Chondrocyte (in vitro differentiated cells): ENCODE results near the gene HSPA9. TPM values are rescaled to one million over a fixed set of nuclear protein-coding genes. Genes with fewer than 3 reads are reported as not detected.
A peak's percentile ranks its signal among the peaks of the same experiment; 100 is the strongest.

Experiments
- DNase-seq: peaks from one replicate; pipeline ENCODE4 v3.0.0; 2021; ENCODE audit warnings: mixed read lengths, low spot score
- H3K27ac Mint-ChIP-seq: one replicate; pipeline ENCODE4 v1.8.0; 2021; ENCODE audit warnings: mild to moderate bottlenecking, moderate library complexity, mixed read lengths; ENCODE audit not compliant: unreplicated experiment
- H3K27me3 Mint-ChIP-seq: 2 replicates; pipeline ENCODE4 v1.8.0; 2021; ENCODE audit warnings: low read depth, mixed read lengths
- H3K36me3 Mint-ChIP-seq: 2 replicates; pipeline ENCODE4 v1.8.0; 2021; ENCODE audit warnings: low read depth, mixed read lengths
- H3K4me1 Mint-ChIP-seq: 2 replicates; pipeline ENCODE4 v1.8.0; 2021; ENCODE audit warnings: low read depth, mild to moderate bottlenecking, mixed read lengths
- H3K4me3 Mint-ChIP-seq: one replicate; pipeline ENCODE4 v1.8.0; 2021; ENCODE audit warnings: mild to moderate bottlenecking, moderate library complexity, mixed read lengths; ENCODE audit not compliant: unreplicated experiment
- H3K9me3 Mint-ChIP-seq: 2 replicates; pipeline ENCODE4 v1.8.0; 2021; ENCODE audit warnings: low read depth, mixed read lengths
- total RNA-seq: library from RNA; stranded (reverse); gene quantifications from 3 replicates; pipeline ENCODE4 v1.2.1, GENCODE V29; 2021
- TF ChIP-seq, protein P1 (sequence below): fragments of 200-600 bp; sonication (generic); IDR thresholded peaks from 2 replicates; pipeline ENCODE4 v1.5.0; 2021; ENCODE audit warnings: antibody characterized with exemption, mild to moderate bottlenecking, moderate library complexity

HSPA9 gene
- total RNA-seq, 1 donor from 2014 or later = 241 TPM

GRCh38 chr5:138549414-138549813 lies 25.8 kb downstream of the HSPA9 start:
- H3K36me3 Mint-ChIP-seq = peaks cover 5% of the 10 kb centered on the region
- H3K9me3 Mint-ChIP-seq = no peaks in the 10 kb centered on the region
- TF ChIP-seq, protein P1, sequence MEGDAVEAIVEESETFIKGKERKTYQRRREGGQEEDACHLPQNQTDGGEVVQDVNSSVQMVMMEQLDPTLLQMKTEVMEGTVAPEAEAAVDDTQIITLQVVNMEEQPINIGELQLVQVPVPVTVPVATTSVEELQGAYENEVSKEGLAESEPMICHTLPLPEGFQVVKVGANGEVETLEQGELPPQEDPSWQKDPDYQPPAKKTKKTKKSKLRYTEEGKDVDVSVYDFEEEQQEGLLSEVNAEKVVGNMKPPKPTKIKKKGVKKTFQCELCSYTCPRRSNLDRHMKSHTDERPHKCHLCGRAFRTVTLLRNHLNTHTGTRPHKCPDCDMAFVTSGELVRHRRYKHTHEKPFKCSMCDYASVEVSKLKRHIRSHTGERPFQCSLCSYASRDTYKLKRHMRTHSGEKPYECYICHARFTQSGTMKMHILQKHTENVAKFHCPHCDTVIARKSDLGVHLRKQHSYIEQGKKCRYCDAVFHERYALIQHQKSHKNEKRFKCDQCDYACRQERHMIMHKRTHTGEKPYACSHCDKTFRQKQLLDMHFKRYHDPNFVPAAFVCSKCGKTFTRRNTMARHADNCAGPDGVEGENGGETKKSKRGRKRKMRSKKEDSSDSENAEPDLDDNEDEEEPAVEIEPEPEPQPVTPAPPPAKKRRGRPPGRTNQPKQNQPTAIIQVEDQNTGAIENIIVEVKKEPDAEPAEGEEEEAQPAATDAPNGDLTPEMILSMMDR = no peak
- no peak overlapping the region for H3K4me3 Mint-ChIP-seq
- no peak for DNase-seq
- peaks cover 30% of the 10 kb centered on the region for H3K4me1 Mint-ChIP-seq
- H3K27me3 Mint-ChIP-seq = no peaks in the 10 kb centered on the region
- H3K27ac Mint-ChIP-seq = peak overlapping the region; percentile 59

DNA sequence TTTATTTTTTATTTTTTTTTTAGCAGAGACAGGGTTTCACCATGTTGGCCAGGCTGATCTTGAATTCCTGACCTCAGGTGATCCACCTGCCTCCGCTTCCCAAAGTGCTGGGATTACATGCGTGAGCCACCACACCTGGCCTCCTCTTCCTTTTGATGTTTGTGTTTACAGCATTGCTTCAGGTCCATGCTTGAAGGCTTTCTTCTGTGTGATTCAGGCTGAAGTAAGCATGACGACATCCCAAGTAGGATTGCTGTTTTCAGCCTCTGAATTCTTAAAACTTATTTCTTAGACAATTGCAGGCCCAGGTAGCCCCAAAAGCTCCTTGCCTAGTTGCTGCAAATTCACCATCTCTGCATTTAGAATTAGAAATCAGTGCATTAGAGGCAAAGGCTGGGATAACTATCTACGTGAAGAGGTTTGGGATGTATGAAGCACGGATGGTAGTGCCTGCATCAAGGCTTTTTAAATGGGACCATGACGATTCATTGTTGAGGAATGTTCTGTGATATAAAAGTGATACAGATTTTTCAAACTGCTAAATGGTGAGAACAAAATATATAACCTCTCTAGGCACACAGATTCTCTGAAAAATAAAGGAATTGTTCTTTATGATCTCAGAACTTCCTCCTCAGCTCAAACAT lies 29.2 kb downstream of the HSPA9 start:
- Mint-ChIP-seq H3K27ac (peak overlapping the region; percentile 32), H3K36me3 (no peaks in the 10 kb centered on the region), H3K4me1 (peaks cover 44% of the 10 kb centered on the region), H3K9me3 (no peaks in the 10 kb centered on the region), H3K4me3 (no peak overlapping the region), H3K27me3 (no peaks in the 10 kb centered on the region)
- TF ChIP-seq, protein P1 = no peak
- DNase-seq = no peak

- Mint-ChIP-seq H3K9me3 (no peaks in the 10 kb centered on the region), H3K36me3 (no peaks in the 10 kb centered on the region), H3K27ac (peak overlapping the region; percentile 100), H3K4me3 (peak overlapping the region; percentile 98), H3K4me1 (peaks cover 54% of the 10 kb centered on the region), H3K27me3 (no peaks in the 10 kb centered on the region)
- DNase-seq = no peak
- TF ChIP-seq, protein P1 = no peak
Observed at GRCh38 chr5:138544181-138545134, 30.7 kb downstream of the HSPA9 start.

DNA sequence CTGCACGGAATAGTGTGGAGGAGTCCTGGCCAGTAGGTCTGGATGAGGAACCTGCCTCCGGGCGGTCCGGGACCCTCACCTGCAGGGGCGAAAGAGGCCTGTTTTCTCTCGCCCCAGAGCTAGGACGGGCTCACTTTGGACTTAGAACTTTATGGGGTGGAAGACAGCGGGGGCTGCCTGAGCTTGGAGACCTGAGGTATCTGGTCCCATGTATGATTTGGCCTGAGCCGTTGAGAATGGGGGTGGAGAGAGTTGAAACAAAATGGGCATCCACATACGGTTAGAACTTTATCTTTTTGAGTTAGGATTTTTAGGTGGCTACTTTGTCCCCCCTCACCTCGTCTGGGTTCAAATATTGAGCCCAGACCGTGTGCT lies 31.5 kb downstream of the HSPA9 start:
- Mint-ChIP-seq H3K4me1 (peaks cover 56% of the 10 kb centered on the region), H3K27me3 (no peaks in the 10 kb centered on the region), H3K27ac (peak overlapping the region; percentile 100), H3K4me3 (peak overlapping the region; percentile 98), H3K9me3 (no peaks in the 10 kb centered on the region), H3K36me3 (no peaks in the 10 kb centered on the region)
- peak; percentile 87 for DNase-seq
- TF ChIP-seq, protein P1 = peak; percentile 28

DNA sequence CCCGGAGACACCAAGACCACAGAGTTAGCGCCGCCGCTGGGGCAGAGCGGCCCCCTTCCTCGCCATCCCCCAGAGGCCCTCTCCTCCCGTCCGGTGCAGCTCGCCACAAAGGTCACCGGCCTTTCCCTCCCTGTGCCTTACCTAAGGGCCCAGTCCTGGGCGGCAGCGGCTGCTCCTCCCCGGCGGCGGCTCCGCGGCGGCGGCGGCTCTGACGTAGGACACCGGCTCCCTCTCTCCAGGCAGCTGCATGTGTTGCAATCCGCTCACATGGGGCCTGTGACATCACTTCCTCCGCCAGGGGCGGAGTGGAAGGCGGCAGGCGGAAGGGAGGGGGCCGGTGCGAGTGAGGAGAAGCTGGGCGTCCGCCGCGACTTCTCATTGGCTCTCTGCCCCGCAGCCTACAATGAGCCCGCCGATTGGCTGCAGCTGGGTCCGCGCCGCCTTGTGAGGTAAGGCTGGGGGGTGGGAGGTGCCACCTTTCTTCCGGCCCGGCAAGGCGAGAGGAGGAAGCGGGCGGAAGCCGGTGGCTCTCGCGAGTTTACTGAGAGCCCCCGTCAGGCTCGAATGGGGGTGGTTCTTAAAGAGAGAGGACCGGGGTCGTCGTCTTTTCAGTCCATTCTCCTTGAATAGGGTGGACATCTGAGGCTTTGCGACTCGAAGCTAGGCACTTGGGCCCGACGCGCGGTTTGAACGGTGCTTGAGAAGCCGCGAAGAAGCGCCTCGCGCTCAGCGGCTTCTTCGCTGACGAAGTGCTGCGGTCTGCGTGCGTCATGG lies 32.1 kb downstream of the HSPA9 start, which contains the start of gene ETF1:
TSS of gene ETF1 (minus strand) at position 281 of the 774 bp plus-strand sequence. CDS start 318 bp downstream, outside the sequence.
- no peaks in the 10 kb centered on the region for H3K36me3 Mint-ChIP-seq

More for the DNA sequence above, 32.1 kb downstream of the HSPA9 start, which contains the start of gene ETF1:
- H3K27ac Mint-ChIP-seq = peak within 1 kb of the TSS; percentile 100
- H3K9me3 Mint-ChIP-seq = no peaks in the 10 kb centered on the region
- no peaks in the 10 kb centered on the region for H3K27me3 Mint-ChIP-seq
- TF ChIP-seq, protein P1 = no peak
- H3K4me3 Mint-ChIP-seq = peak within 1 kb of the TSS; percentile 98
- DNase-seq = peak; percentile 100
- H3K4me1 Mint-ChIP-seq = peaks cover 52% of the 10 kb centered on the region
